Epithelial cell of proximal tubule (primary cell): ENCODE results near the gene GEMIN2. TPM values are rescaled to one million over a fixed set of nuclear protein-coding genes. Genes with fewer than 3 reads are reported as not detected.
"Not testable (repeated sequence)": the region's sequence is repeated elsewhere in the genome, so short reads cannot be mapped to it uniquely, and the experiment has no call there.

Experiments used
- DNase-seq: peaks from one replicate; pipeline ENCODE4 v3.0.0-alpha.2; 2011; ENCODE audit warnings: low read depth
- H3K4me3 ChIP-seq: 2 replicates; pipeline ENCODE4 v1.5.1; 2011; ENCODE audit warnings: low read depth, mild to moderate bottlenecking, low read length
- total RNA-seq: library from RNA; depleted of rRNA; stranded (reverse); fragments of >200 nt; gene quantifications from 2 replicates; pipeline ENCODE4 v1.2.3, GENCODE V29; 2015
- TF ChIP-seq, protein P1 (sequence below): conservative IDR thresholded peaks from 2 replicates; pipeline ENCODE4 v1.5.1; 2012; ENCODE audit warnings: low read depth, mild to moderate bottlenecking, low read length

GEMIN2 gene
- total RNA-seq, 1 donor from 2014 or later = 51.9 TPM

DNA sequence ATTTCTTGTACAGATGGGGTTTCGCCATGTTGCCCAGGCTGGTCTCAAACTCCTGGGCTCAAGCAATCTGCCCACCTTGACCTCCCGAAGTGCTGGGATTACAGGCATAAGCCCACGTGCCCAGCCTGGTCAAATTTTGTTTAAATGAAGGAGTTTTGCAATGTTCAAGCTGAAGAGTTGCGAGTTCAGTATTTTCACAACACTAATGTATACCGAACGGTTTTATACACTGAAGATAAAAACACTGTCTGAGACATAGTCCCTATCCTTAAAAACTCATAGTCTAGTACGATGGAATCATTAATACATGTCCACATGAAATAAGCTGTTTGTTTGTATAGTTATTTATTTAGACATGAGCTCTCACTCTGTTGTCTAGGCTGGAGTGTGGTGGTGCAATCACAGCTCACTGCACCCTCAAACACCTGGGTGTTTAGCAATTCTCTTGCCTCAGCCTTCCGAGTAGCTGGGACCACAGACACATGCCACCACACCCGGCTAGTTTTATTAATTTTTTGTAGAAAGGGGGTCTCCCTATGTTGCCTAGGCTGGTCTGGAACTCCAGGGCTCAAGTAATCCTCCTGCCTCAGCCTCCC lies 40.6 kb downstream of the GEMIN2 start:
- H3K4me3 ChIP-seq = no peak overlapping the region
- TF ChIP-seq, protein P1, sequence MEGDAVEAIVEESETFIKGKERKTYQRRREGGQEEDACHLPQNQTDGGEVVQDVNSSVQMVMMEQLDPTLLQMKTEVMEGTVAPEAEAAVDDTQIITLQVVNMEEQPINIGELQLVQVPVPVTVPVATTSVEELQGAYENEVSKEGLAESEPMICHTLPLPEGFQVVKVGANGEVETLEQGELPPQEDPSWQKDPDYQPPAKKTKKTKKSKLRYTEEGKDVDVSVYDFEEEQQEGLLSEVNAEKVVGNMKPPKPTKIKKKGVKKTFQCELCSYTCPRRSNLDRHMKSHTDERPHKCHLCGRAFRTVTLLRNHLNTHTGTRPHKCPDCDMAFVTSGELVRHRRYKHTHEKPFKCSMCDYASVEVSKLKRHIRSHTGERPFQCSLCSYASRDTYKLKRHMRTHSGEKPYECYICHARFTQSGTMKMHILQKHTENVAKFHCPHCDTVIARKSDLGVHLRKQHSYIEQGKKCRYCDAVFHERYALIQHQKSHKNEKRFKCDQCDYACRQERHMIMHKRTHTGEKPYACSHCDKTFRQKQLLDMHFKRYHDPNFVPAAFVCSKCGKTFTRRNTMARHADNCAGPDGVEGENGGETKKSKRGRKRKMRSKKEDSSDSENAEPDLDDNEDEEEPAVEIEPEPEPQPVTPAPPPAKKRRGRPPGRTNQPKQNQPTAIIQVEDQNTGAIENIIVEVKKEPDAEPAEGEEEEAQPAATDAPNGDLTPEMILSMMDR = no peak
- no peak for DNase-seq

DNA sequence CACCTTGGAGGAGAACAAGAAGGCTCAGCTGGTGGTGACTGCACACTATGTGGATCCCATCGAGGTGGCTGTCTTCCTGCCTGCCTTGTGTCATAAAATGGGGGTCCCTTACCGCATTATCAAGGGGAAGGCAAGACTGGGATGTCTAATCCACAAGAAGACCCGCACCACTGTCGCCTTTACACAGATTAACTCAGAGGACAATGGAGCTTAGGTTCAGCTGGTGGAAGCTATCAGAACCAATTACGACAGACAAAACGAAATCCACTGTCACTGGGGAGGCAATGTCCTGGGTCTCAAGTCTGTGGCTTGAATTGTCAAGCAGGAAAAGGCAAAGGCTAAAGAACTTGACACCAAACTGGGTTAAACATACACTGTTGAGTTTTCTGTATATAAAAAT lies 43.4 kb downstream of the GEMIN2 start:
- DNase-seq = no peak
- H3K4me3 ChIP-seq = no peak overlapping the region
- TF ChIP-seq, protein P1 = no peak

DNA sequence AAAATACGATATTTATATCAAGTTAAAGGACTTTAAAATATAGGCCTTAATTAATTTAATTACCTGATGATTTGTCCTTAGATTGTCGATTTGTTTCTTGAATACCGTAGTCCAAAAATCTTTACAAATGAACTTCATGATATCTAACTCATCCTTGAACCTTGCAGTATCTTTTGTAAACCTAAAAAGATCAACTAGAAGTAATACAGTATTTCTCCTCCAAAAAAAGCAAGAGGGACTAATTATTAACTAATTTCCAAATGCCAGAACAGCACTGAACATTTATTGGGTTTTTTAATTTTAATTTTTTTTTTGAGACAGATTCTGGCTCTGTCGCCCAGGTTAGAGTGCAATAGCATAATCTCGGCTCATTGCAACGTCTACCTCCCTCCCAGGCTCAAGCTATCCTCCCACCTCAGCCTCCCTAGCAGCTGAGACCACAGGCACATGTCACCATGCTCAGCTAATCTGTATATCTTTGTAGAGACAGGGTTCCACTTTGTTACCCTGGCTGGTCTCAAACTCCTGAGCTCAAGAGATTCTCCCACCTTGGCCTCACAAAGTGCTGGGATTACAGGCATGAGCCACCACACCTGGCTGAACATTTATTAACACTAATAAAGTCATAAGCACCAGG lies 44.2 kb downstream of the GEMIN2 start:
- DNase-seq = no peak
- TF ChIP-seq, protein P1 = no peak
- no peak overlapping the region for H3K4me3 ChIP-seq

DNA sequence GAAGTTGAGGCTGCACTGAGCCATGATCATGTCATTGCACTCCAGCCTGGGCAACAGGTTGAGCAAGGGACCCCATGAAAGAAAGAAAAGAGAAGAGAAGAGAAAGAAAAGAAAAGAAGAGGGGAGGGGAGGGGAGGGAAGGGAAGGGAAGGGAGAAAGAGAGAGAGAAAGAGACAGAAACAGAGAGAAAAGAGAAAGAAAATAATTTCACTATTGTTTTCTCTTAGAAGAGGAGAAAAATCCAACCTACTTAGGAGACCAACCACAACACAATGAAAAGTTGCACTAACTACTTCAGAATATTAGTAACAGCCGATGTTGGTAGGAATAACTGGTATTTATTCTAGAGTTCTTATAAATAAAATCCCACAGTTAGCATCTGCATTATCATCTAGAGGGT lies 46.4 kb downstream of the GEMIN2 start:
- DNase-seq = no peak

DNA sequence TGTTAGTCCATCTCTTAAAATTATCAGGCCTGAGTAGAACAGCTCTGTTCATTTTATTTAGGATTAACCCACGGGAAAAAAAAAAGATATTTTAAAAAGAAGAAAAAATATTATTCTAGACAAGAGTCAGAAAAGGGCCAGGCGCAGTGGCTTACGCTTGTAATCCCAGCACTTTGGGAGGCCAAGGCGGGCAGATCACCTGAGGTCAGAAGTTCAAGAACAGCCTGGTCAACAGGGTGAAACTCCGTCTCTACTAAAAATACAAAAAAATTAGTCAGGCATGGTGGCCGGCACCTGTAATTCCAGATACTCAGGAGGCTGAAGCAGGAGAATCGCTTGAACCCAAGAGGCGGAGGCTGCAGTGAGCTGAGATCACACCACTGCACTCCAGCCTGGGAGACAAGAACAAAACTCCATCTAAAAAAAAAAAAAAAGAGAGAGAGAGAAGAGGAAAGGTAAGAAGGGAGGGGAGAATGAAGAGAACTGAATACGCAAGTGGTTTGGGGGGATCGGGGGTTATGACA lies 53.7 kb downstream of the GEMIN2 start:
- H3K4me3 ChIP-seq = peak overlapping the region; percentile 94
- not testable (repeated sequence) for DNase-seq

More for the DNA sequence above, 46.4 kb downstream of the GEMIN2 start:
- H3K4me3 ChIP-seq = no peak overlapping the region
- TF ChIP-seq, protein P1 = no peak

DNA sequence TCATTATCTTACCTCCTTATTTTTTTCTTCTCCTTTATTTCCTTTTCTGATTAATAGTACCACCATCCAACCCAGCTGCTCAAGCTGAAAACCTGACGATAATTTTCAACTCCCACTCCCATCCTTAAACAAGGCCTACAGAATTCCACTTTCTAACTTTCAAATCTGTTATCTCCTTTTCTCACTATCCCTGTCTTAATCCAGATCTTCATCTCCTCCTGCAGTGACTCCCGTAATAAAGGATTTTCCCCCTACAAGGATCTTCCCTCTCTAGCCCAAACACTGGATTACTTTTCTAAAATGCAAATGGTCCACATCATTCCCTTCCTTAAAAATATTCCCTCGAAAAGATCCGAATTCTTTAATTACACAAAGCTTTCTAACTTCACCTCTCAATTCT lies 54.5 kb downstream of the GEMIN2 start:
- TF ChIP-seq, protein P1 = no peak
- peak overlapping the region; percentile 94 for H3K4me3 ChIP-seq
- DNase-seq = no peak

DNA sequence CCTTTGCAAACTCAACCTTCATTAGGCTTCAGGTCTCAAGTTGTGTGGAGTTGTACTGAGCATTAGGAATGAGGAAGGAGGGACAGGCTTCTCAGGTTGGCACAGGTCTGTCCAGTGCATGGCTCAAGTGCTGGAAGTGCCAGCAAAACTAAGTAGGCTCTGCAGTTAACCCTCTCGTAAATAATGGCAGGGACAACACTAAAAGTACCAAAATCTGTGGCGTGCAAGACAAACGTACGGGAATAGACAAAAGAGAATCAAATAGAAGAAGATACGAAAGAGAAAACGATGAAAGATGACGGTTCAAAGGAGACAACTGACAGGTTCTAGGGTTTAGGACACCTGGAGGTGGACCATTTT lies 55.4 kb downstream of the GEMIN2 start:
- TF ChIP-seq, protein P1 = no peak
- no peak for DNase-seq
- H3K4me3 ChIP-seq = peak overlapping the region; percentile 94
